Vagina (tissue), 2 donors: Measurements from ENCODE around the gene DCDC2B.

ENCODE experiments used
- POLR2AphosphoS5 ChIP-seq, 2 donors: sonication (generic); formaldehyde crosslinking; IDR thresholded peaks; one replicate each; pipeline ENCODE4 v1.9.0; 2017; ENCODE audit warnings: antibody characterized with exemption in 2 of 2, mild to moderate bottlenecking in 2 of 2, low read depth in 1 of 2; ENCODE audit not compliant: insufficient read depth in 1 of 2
- TF ChIP-seq, protein P1 (sequence below), 3 experiments: fragments of 450-650 bp in 2 of 3; fragments of 200-600 bp in 1 of 3; sonication (generic) in 1 of 3; IDR thresholded peaks; one replicate each; pipeline ENCODE4 v1.5.1; 2017 to 2019; ENCODE audit warnings: antibody characterized with exemption in 3 of 3, mild to moderate bottlenecking in 2 of 3, moderate library complexity in 2 of 3

DNA sequence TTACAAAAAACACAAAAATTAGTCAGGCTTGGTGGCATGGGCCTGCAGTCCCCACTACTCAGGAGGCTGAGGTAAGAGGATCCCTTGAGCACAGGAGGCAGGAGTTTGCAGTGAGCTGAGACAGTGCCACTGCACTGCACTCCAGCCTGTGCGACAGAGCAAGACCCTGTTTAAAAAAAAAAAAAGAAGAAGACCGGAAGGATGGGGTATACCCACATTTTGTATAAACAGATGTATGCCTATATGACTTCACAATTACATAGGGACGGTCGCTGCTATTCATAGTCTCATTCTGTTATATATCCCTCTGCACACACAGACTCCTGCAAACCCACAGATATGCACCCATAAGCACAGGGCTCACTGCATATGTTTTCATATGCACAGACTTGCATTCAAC, 54.9 kb downstream of the DCDC2B start:
- TF ChIP-seq, protein P1, sequence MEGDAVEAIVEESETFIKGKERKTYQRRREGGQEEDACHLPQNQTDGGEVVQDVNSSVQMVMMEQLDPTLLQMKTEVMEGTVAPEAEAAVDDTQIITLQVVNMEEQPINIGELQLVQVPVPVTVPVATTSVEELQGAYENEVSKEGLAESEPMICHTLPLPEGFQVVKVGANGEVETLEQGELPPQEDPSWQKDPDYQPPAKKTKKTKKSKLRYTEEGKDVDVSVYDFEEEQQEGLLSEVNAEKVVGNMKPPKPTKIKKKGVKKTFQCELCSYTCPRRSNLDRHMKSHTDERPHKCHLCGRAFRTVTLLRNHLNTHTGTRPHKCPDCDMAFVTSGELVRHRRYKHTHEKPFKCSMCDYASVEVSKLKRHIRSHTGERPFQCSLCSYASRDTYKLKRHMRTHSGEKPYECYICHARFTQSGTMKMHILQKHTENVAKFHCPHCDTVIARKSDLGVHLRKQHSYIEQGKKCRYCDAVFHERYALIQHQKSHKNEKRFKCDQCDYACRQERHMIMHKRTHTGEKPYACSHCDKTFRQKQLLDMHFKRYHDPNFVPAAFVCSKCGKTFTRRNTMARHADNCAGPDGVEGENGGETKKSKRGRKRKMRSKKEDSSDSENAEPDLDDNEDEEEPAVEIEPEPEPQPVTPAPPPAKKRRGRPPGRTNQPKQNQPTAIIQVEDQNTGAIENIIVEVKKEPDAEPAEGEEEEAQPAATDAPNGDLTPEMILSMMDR (IDR thresholded peaks at IDR 0.05), result no peak
- TF ChIP-seq POLR2AphosphoS5 (IDR thresholded peaks at IDR 0.05; ENCODE audit: insufficient read depth in 1 of 2, low read depth in 1 of 2), result no peak
